ENCODE measurements around the gene CCDC97.
"Not testable (repeated sequence)": the region's sequence is repeated elsewhere in the genome, so short reads cannot be mapped to it uniquely, and the experiment has no call there.

Gene CCDC97

DNA sequence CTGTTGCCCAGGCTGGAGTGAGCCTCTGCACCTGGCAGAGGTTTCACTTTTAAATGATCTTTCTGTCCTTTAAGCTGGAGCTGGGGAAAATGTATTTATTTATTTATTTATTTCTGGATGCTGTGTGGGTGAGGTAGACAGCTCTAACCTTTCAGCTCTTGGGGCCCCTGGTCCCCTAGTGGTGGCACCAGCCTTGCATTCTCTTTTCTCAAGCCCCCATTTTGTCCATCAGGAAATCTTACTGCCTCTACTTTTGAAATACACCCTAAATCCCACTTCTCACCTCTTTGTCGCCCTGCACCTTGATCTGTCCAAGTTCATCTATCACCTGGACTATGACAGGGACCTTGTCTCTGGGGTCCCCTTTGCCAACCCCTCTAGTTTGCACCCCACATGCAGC lies 56.1 kb downstream of the CCDC97 start:
- DNase-seq = no peak

DNA sequence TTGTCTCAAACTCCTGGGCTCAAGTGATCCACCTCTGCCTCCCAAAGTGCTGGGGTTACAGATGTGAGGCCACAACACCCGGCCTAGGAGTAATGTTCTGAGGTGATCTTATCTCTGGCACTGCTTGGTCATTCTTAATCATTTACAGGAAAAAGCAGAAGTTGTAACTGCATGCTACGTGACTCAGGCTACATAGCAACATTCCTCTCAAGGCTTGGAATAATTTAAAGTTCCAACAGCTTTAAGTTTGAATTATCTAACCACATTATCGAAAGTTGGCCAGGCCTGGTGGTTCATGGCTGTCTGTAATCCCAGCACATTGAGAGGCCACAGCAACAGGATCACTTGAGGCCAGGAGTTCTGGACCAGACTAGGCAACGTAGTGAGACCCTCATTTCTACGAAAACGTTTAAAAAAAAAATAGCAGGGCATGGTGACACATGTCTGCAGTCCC lies 57.9 kb downstream of the CCDC97 start:
- no peak for DNase-seq

DNA sequence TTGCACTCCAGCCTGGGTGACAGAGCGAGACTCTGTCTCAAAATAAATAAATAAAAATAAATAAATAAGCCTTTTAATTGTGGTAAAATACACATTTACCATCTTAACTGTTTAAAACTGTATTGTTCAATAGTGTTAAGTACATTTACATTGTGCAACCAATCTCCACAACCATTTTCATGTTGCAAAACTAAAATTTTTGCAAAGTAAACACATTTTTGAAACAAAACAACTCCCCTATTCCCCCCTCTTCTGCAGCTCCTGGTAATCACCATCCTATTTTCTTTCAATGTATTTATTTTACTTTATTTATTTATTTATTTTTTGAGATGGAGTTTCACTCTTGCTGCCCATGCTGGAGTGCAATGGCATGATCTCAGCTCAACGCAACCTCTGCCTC lies 59.8 kb downstream of the CCDC97 start:
- DNase-seq = no peak

DNA sequence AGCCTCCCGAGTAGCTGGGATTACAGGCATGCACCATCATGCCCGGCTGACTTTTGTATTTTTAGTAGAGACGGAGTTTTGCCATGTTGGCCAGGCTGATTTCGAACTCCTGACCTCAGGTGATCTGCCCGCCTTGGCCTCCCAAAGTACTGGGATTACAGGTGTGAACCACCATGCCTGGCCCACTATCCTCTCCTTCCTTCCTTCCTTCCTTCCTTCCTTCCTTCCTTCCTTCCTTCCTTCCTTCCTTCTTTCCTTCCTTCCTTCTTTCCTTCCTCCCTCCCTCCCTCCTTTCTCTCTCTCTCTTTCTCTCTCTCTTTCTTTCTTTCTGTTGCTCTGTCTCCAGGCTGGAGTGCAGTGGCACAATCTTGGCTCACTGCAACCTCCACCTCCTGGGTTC lies 61.1 kb downstream of the CCDC97 start:
- not testable (repeated sequence) for DNase-seq

DNA sequence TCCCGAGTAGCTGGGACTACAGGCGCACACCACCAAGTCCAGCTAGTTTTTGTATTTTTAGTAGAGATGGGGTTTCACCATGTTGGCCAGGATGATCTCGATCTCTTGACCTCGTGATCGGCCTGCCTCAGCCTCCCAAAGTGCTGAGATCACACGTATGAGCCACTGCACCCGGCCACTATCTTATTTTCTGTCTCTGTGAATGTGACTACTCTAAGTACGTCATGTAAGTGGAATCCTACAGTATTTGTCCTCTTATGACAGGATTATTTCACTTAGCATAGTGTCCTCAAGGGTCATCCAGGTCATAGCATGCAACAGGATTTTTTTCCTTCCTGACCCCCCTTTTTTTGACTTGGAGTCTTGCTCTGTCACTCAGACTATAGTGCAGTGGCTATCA lies 61.6 kb downstream of the CCDC97 start:
- no peak for DNase-seq

DNA sequence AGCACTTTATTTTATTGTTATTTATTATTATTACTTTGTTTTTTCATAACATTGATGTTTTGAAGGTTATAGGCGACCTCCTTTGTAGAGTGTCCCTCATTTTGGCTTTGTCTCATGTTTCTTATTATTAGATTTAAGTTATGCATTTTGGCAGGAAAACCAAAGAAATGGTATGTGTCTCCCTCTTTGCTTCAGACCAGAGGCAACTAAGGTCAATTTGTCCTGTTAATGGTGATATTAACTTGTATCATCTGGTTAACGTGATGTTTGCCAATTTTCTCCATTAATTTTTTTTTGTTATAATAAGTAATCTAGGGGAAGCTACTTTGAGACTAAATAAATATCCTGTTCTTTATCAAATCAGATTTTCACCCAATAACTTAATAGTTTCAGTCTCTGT lies 62.5 kb downstream of the CCDC97 start:
- no peak for DNase-seq

DNA sequence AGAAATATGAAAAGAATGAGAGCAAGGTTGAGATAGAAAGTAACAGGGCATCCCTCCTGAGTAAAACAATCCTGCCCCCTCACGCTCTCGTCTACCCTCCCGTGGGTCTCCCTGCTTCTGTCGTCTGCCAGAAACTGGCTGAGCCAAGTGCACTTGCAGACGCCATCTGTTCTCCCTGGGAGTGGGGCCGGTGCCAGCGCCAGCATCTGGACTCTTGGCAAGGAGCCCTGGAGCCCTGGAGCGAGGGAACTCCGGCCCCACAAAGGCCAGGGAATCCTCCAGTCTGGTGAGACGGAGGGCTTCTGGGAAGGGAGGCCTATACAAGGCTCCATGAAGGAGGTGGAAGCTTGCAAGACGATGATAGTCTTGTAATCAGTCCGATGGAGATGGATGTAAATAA lies 64.0 kb downstream of the CCDC97 start:
- no peak for DNase-seq
